ENCODE results near the gene TOMM22.

- TF ChIP-seq SIN3A (IDR thresholded peaks at IDR 0.05; ENCODE audit: borderline replicate concordance, insufficient read depth, low read length) = no peak
- TF ChIP-seq POLR2AphosphoS5 (IDR thresholded peaks at IDR 0.05; ENCODE audit: low read depth, low read length) = no peak
- TF ChIP-seq, protein P1, sequence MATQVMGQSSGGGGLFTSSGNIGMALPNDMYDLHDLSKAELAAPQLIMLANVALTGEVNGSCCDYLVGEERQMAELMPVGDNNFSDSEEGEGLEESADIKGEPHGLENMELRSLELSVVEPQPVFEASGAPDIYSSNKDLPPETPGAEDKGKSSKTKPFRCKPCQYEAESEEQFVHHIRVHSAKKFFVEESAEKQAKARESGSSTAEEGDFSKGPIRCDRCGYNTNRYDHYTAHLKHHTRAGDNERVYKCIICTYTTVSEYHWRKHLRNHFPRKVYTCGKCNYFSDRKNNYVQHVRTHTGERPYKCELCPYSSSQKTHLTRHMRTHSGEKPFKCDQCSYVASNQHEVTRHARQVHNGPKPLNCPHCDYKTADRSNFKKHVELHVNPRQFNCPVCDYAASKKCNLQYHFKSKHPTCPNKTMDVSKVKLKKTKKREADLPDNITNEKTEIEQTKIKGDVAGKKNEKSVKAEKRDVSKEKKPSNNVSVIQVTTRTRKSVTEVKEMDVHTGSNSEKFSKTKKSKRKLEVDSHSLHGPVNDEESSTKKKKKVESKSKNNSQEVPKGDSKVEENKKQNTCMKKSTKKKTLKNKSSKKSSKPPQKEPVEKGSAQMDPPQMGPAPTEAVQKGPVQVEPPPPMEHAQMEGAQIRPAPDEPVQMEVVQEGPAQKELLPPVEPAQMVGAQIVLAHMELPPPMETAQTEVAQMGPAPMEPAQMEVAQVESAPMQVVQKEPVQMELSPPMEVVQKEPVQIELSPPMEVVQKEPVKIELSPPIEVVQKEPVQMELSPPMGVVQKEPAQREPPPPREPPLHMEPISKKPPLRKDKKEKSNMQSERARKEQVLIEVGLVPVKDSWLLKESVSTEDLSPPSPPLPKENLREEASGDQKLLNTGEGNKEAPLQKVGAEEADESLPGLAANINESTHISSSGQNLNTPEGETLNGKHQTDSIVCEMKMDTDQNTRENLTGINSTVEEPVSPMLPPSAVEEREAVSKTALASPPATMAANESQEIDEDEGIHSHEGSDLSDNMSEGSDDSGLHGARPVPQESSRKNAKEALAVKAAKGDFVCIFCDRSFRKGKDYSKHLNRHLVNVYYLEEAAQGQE (IDR thresholded peaks at IDR 0.05; ENCODE audit: insufficient read depth in 1 of 2, low read depth in 2 of 2, low read length in 2 of 2) = no peak
These were observed 28.6 kb downstream of the TOMM22 start for GRCh38 chr22:38710351-38710750.

Data from PFSK-1 (cell line).